ENCODE data around the gene ERICH4. TPM values are rescaled to one million over a fixed set of nuclear protein-coding genes. Genes with fewer than 3 reads are reported as not detected.

ERICH4 gene
- total and polyA plus RNA-seq, 2 of the 13 experiments (the other 11 are each of a cell fraction or from before 2014, with no cell fraction given) = 0.40 to 0.64 TPM

DNA sequence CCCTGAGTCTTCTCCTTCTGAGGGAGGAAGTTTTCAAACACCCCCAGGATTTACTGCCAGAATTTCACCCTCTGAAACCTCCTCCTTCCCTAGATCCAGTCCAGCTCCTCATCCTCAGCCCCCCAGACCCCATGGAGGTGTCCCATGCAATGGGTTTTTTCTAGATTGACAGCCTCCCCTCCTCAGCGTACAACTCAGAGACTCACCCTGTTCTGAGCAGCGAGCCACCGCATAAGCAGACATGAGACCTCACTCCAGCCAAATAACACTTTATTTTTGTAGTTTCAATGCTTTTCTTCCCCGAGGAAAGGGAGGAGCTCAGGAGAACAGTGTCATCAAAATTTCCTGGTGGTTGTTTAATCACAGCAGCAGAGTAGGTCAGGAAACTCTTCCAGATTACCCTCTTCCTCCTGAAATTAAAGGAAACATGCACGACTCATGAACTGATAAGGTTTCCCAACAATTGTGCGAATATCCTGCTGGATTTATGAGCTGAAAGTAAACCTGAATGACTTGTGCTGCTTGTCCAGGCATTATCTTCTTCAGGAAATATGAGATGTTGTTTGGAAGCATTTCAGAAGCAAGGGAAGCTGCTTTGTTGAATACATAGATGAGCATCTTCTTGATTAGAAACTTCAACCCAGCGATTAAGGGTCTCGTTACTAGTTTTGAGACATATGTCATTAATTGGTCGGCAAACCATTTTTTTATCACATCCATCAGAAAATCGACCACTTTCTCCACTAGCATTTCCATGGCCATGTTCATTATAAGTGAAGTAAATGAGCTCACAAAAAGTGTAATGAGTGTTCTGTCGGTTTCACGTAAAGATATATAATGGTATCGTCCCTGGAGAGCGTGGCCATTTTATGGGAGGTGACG is 36.2 kb downstream of the ERICH4 start:
- no peaks in the 10 kb centered on the region for H3K9me3 ChIP-seq (ENCODE audit: low read length)
- BruUV-seq (replicated peaks) = no TSS peak
- DNase-seq (ENCODE audit: low spot score) (no peak), ATAC-seq (no peak), FAIRE-seq (no peak)
- no peaks in the 10 kb centered on the region for H4K20me1 ChIP-seq (ENCODE audit: insufficient read depth, low read length)
- intact Hi-C loops (cut with micrococcal nuclease; ENCODE audit: unreplicated experiment) (no loop called here), in situ Hi-C loops (cut with HindIII; ENCODE audit: extremely low pct_ligation_motif_present, low pct_unique_long_range_greater_than_20kb) (no loop called here)
- H3K4me1 ChIP-seq (ENCODE audit: insufficient read depth, low read length) = no peaks in the 10 kb centered on the region
- ChIA-PET POLR2A (no interaction called here), CTCF (ENCODE audit: low intra/inter-chr PET ratio, low total read pairs) (no interaction called here)
- no peak overlapping the region for H2AFZ ChIP-seq (ENCODE audit: low read length)
- no peak overlapping the region for H3K4me2 ChIP-seq (ENCODE audit: low read depth, low read length)
- 31% methylated on average over 15 of the region's 15 CpGs for WGBS (ENCODE audit: low lambda C conversion rate)
- no peaks in the 10 kb centered on the region for H3K36me3 ChIP-seq (replicated peaks in 1 of 2; ENCODE audit: control insufficient read depth in 1 of 2, insufficient read depth in 2 of 2, low read length in 2 of 2)
- no peaks in the 10 kb centered on the region for H3K79me2 ChIP-seq (ENCODE audit: insufficient read depth, low read length)
- H3K27ac ChIP-seq (ENCODE audit: extremely low read length, insufficient read depth, low read length) = no peak overlapping the region
- no peak overlapping the region for H3K4me3 ChIP-seq (replicated peaks in 1 of 3; ENCODE audit: insufficient read depth in 1 of 3, low read depth in 2 of 3, low read length in 3 of 3)
- H3K27me3 ChIP-seq (ENCODE audit: control insufficient read depth in 1 of 2, insufficient read depth in 2 of 2, low read length in 2 of 2) = peaks cover 0 to 15% of the 10 kb centered on the region in 2 experiments; a peak in 3 of 5 replicates
- TF ChIP-seq FOSL1 (CRISPR knock-in tag; IDR thresholded peaks at IDR 0.05; ENCODE audit: borderline replicate concordance) = no peak
- TF ChIP-seq HHEX (CRISPR knock-in tag; IDR thresholded peaks at IDR 0.05) = no peak
- TF ChIP-seq, protein P1, sequence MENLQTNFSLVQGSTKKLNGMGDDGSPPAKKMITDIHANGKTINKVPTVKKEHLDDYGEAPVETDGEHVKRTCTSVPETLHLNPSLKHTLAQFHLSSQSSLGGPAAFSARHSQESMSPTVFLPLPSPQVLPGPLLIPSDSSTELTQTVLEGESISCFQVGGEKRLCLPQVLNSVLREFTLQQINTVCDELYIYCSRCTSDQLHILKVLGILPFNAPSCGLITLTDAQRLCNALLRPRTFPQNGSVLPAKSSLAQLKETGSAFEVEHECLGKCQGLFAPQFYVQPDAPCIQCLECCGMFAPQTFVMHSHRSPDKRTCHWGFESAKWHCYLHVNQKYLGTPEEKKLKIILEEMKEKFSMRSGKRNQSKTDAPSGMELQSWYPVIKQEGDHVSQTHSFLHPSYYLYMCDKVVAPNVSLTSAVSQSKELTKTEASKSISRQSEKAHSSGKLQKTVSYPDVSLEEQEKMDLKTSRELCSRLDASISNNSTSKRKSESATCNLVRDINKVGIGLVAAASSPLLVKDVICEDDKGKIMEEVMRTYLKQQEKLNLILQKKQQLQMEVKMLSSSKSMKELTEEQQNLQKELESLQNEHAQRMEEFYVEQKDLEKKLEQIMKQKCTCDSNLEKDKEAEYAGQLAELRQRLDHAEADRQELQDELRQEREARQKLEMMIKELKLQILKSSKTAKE (CRISPR knock-in tag; IDR thresholded peaks at IDR 0.05; ENCODE audit: borderline replicate concordance) = no peak
- H3K9ac ChIP-seq (ENCODE audit: insufficient read depth, low read depth, low read length) = no peak overlapping the region

DNA sequence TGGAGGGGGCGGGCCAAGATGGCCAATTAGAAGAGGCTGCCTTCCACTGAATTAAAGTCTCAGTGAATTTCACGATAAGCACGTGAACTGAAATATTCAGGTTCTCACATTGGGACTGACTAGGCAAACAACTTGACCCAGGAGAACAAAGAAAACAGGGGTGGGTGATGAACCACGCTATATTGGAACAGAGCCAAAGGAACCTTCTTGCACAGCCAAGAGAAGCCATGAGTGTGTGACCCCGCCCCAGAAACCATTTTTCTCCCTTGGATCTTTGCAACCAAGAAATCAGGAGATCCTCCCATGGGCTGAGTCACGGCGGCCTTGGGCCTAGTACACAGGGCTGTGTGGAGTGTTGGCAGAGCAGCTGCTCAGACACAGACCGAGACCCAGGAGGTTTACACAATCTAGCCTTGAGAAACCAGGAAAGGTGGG is 36.8 kb downstream of the ERICH4 start:
- Histone ChIP-seq H4K20me1 (ENCODE audit: insufficient read depth, low read length) (no peaks in the 10 kb centered on the region), H2AFZ (ENCODE audit: low read length) (no peak overlapping the region), H3K27ac (ENCODE audit: extremely low read length, insufficient read depth, low read length) (no peak overlapping the region), H3K27me3 (ENCODE audit: control insufficient read depth in 1 of 2, insufficient read depth in 2 of 2, low read length in 2 of 2) (peaks cover 0 to 15% of the 10 kb centered on the region in 2 experiments; a peak in 3 of 5 replicates), H3K4me1 (ENCODE audit: insufficient read depth, low read length) (no peaks in the 10 kb centered on the region), H3K4me2 (ENCODE audit: low read depth, low read length) (no peak overlapping the region), H3K4me3 (replicated peaks in 1 of 3; ENCODE audit: insufficient read depth in 1 of 3, low read depth in 2 of 3, low read length in 3 of 3) (no peak overlapping the region), H3K79me2 (ENCODE audit: insufficient read depth, low read length) (no peaks in the 10 kb centered on the region), H3K36me3 (replicated peaks in 1 of 2; ENCODE audit: control insufficient read depth in 1 of 2, insufficient read depth in 2 of 2, low read length in 2 of 2) (no peaks in the 10 kb centered on the region), H3K9ac (ENCODE audit: insufficient read depth, low read depth, low read length) (no peak overlapping the region), H3K9me3 (ENCODE audit: low read length) (no peaks in the 10 kb centered on the region)
- CTCF ChIA-PET (ENCODE audit: low intra/inter-chr PET ratio, low total read pairs) = no interaction called here
- ATAC-seq = no peak; the same call in 2 of the 3 replicates
- POLR2A ChIA-PET = no interaction called here
- 21% methylated on average over 6 of the region's 8 CpGs for whole genome bisulfite sequencing (ENCODE audit: low lambda C conversion rate)
- no peak for FAIRE-seq
- intact Hi-C loops (cut with micrococcal nuclease; ENCODE audit: unreplicated experiment) (no loop called here), in situ Hi-C loops (cut with HindIII; ENCODE audit: extremely low pct_ligation_motif_present, low pct_unique_long_range_greater_than_20kb) (no loop called here)
- no TSS peak for BruUV-seq (replicated peaks)
- no peak for DNase-seq (ENCODE audit: low spot score)
- TF ChIP-seq, protein P2, sequence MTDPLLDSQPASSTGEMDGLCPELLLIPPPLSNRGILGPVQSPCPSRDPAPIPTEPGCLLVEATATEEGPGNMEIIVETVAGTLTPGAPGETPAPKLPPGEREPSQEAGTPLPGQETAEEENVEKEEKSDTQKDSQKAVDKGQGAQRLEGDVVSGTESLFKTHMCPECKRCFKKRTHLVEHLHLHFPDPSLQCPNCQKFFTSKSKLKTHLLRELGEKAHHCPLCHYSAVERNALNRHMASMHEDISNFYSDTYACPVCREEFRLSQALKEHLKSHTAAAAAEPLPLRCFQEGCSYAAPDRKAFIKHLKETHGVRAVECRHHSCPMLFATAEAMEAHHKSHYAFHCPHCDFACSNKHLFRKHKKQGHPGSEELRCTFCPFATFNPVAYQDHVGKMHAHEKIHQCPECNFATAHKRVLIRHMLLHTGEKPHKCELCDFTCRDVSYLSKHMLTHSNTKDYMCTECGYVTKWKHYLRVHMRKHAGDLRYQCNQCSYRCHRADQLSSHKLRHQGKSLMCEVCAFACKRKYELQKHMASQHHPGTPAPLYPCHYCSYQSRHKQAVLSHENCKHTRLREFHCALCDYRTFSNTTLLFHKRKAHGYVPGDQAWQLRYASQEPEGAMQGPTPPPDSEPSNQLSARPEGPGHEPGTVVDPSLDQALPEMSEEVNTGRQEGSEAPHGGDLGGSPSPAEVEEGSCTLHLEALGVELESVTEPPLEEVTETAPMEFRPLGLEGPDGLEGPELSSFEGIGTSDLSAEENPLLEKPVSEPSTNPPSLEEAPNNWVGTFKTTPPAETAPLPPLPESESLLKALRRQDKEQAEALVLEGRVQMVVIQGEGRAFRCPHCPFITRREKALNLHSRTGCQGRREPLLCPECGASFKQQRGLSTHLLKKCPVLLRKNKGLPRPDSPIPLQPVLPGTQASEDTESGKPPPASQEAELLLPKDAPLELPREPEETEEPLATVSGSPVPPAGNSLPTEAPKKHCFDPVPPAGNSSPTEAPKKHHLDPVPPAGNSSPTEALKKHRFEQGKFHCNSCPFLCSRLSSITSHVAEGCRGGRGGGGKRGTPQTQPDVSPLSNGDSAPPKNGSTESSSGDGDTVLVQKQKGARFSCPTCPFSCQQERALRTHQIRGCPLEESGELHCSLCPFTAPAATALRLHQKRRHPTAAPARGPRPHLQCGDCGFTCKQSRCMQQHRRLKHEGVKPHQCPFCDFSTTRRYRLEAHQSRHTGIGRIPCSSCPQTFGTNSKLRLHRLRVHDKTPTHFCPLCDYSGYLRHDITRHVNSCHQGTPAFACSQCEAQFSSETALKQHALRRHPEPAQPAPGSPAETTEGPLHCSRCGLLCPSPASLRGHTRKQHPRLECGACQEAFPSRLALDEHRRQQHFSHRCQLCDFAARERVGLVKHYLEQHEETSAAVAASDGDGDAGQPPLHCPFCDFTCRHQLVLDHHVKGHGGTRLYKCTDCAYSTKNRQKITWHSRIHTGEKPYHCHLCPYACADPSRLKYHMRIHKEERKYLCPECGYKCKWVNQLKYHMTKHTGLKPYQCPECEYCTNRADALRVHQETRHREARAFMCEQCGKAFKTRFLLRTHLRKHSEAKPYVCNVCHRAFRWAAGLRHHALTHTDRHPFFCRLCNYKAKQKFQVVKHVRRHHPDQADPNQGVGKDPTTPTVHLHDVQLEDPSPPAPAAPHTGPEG (CRISPR knock-in tag; IDR thresholded peaks at IDR 0.05) = no peak
- 0 out of 2 replicates have a peak, but pooled peaks have one; percentile 11 for TF ChIP-seq FOSL2 (CRISPR knock-in tag; IDR thresholded peaks at IDR 0.05)

Measured in HepG2 (cell line).